Hepatocyte (in vitro differentiated cells): ENCODE results near the gene RREB1. TPM values are rescaled to one million over a fixed set of nuclear protein-coding genes. Genes with fewer than 3 reads are reported as not detected.

Experiments used
- DNase-seq: peaks from one replicate; pipeline ENCODE4 v3.0.0-alpha.2; 2016; ENCODE audit warnings: low spot score
- H2AFZ ChIP-seq: fragments of 200-600 bp; sonication (generic); 2 replicates; pipeline ENCODE4 v1.6.0; 2016; ENCODE audit warnings: antibody characterized with exemption, mild to moderate bottlenecking
- H3K27ac ChIP-seq: fragments of 200-600 bp; sonication (generic); 2 replicates; pipeline ENCODE4 v1.5.1; 2016; ENCODE audit warnings: mild to moderate bottlenecking
- H3K27me3 ChIP-seq: fragments of 200-600 bp; sonication (generic); 2 replicates; pipeline ENCODE4 v1.6.1; 2016
- H3K36me3 ChIP-seq: fragments of 200-600 bp; sonication (generic); replicated peaks from 2 replicates; pipeline ENCODE4 v1.5.1; 2016; ENCODE audit warnings: low read depth; ENCODE audit not compliant: insufficient read depth
- H3K4me1 ChIP-seq: fragments of 200-600 bp; sonication (generic); 2 replicates; pipeline ENCODE4 v1.5.1; 2016; ENCODE audit warnings: mild to moderate bottlenecking, moderate library complexity; ENCODE audit not compliant: insufficient read depth
- H3K4me2 ChIP-seq: fragments of 200-600 bp; sonication (generic); 2 replicates; pipeline ENCODE4 v1.6.0; 2016
- H3K4me3 ChIP-seq: fragments of 200-600 bp; sonication (generic); 2 replicates; pipeline ENCODE4 v1.5.1; 2016; ENCODE audit warnings: mild to moderate bottlenecking
- H3K79me2 ChIP-seq: fragments of 200-600 bp; sonication (generic); 2 replicates; pipeline ENCODE4 v1.6.0; 2017; ENCODE audit warnings: mild to moderate bottlenecking
- H3K9me2 ChIP-seq: fragments of 200-600 bp; sonication (generic); replicated peaks from 2 replicates; pipeline ENCODE4 v1.6.0; 2017; ENCODE audit warnings: mild to moderate bottlenecking; ENCODE audit not compliant: insufficient read depth
- H3K9me3 ChIP-seq: fragments of 200-600 bp; sonication (generic); 2 replicates; pipeline ENCODE4 v1.5.1; 2016; ENCODE audit warnings: low read depth, mild to moderate bottlenecking
- H4K20me1 ChIP-seq: fragments of 200-600 bp; sonication (generic); 2 replicates; pipeline ENCODE4 v1.6.0; 2016; ENCODE audit warnings: mild to moderate bottlenecking; ENCODE audit not compliant: insufficient read depth, poor library complexity, severe bottlenecking
- EZH2 ChIP-seq: fragments of 200-600 bp; sonication (generic); IDR thresholded peaks from 2 replicates; pipeline ENCODE4 v1.6.1; 2016; ENCODE audit warnings: antibody characterized with exemption, mild to moderate bottlenecking, borderline replicate concordance
- EZH2phosphoT487 ChIP-seq: fragments of 200-600 bp; sonication (generic); IDR thresholded peaks from one replicate; pipeline ENCODE4 v1.6.1; 2018; ENCODE audit warnings: antibody characterized with exemption, mild to moderate bottlenecking, low read depth, moderate library complexity; ENCODE audit not compliant: unreplicated experiment, severe bottlenecking
- WGBS: methylation state at CpG from one replicate; pipeline ENCODE4 v1.1.6; 2016; ENCODE audit warnings: low lambda C conversion rate; ENCODE audit errors: missing lambda C conversion rate; 5-methylcytosine and 5-hydroxymethylcytosine counted together
- polyA plus RNA-seq: library from polyadenylated mRNA; unstranded; fragments of >200 nt; fragmentation: Nextera tagmentation; extraction: Ambion mirVana; gene quantifications from 2 replicates; pipeline ENCODE4 v1.2.1, GENCODE V29; 2016
- total RNA-seq: library from RNA; depleted of rRNA; stranded (reverse); fragments of >200 nt; gene quantifications from 2 replicates; pipeline ENCODE4 v1.2.3, GENCODE V29; 2014
- TF ChIP-seq, protein P1 (sequence below): fragments of 200-600 bp; sonication (generic); IDR thresholded peaks from 2 replicates; pipeline ENCODE4 v1.5.1; 2016; ENCODE audit warnings: antibody characterized with exemption, mild to moderate bottlenecking; ENCODE audit not compliant: poor library complexity

Gene RREB1
- total and polyA plus RNA-seq, 2 experiments from 2014 or later, result 15.2 to 28.7 TPM

DNA sequence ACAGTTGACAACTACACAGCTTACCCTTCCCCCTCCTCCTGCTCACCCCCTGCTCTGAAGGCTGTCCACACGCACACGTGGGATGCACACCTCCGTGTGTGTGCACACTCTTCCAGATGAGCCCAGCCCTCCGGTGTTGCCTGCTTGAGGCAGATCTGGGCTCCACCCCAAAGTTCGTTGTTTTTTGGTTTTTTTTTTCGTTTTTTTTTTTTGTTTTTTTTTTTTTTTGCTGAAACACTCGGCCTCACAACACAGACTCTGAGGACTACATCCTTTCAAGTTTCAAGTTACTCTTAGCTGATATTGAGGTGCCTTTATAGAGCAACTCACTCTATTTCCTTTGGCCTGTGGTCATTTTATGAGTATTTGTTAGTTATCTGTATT is 88.2 kb downstream of the RREB1 start:
- no peaks in the 10 kb centered on the region for H3K27me3 ChIP-seq
- DNase-seq, result no peak
- WGBS, result 51% methylated on average over 7 of the region's 7 CpGs
- no peaks in the 10 kb centered on the region for H3K36me3 ChIP-seq
- H3K4me1 ChIP-seq, result peaks cover 10% of the 10 kb centered on the region
- H3K4me3 ChIP-seq, result no peak overlapping the region
- TF ChIP-seq, protein P1, sequence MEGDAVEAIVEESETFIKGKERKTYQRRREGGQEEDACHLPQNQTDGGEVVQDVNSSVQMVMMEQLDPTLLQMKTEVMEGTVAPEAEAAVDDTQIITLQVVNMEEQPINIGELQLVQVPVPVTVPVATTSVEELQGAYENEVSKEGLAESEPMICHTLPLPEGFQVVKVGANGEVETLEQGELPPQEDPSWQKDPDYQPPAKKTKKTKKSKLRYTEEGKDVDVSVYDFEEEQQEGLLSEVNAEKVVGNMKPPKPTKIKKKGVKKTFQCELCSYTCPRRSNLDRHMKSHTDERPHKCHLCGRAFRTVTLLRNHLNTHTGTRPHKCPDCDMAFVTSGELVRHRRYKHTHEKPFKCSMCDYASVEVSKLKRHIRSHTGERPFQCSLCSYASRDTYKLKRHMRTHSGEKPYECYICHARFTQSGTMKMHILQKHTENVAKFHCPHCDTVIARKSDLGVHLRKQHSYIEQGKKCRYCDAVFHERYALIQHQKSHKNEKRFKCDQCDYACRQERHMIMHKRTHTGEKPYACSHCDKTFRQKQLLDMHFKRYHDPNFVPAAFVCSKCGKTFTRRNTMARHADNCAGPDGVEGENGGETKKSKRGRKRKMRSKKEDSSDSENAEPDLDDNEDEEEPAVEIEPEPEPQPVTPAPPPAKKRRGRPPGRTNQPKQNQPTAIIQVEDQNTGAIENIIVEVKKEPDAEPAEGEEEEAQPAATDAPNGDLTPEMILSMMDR, result no peak
- TF ChIP-seq EZH2phosphoT487 (no peak), EZH2 (no peak)
- H3K9me2 ChIP-seq, result no peaks in the 10 kb centered on the region
- H4K20me1 ChIP-seq, result no peaks in the 10 kb centered on the region
- no peak overlapping the region for H3K27ac ChIP-seq
- H2AFZ ChIP-seq, result no peak overlapping the region
- H3K9me3 ChIP-seq, result no peaks in the 10 kb centered on the region
- H3K79me2 ChIP-seq, result peaks cover 53% of the 10 kb centered on the region
- no peak overlapping the region for H3K4me2 ChIP-seq

DNA sequence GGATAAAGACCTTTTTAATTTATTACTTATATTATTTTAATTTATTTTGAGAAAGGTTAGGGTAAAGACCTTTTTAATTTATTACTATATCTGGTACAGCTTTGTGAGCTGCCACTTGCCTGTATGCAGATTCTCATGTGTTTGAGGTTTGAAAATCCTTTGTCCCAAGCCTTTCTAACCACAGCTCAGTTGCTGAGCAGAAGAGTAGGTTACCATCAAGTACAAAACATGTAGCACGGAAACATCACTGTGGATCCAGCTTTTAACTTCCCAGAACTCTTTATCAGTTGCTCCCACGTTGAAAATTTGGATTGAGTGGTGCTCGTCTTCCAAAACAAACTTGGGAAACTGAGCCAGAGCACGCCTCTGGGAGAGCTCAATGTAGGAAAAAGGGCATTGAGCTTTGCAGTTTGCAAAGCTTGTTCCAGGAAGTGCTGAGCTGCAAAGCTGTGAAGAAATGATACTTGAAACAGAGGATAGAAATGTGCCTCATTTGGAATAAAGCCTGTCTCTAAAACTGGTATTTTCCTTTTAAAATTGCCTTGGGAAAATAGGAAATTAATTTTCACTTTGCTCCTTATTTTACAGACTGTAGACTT is 89.0 kb downstream of the RREB1 start:
- Histone ChIP-seq H3K9me3 (no peaks in the 10 kb centered on the region), H3K27me3 (no peaks in the 10 kb centered on the region), H3K36me3 (no peaks in the 10 kb centered on the region), H3K4me2 (no peak overlapping the region), H3K79me2 (peaks cover 51% of the 10 kb centered on the region), H3K9me2 (no peaks in the 10 kb centered on the region), H3K4me1 (peaks cover 10% of the 10 kb centered on the region), H3K27ac (no peak overlapping the region), H3K4me3 (no peak overlapping the region), H4K20me1 (peaks cover under 1% of the 10 kb centered on the region), H2AFZ (no peak overlapping the region)
- 91% methylated on average over 4 of the region's 4 CpGs for WGBS
- TF ChIP-seq, protein P1, result no peak
- TF ChIP-seq EZH2phosphoT487 (no peak), EZH2 (no peak)
- no peak for DNase-seq

DNA sequence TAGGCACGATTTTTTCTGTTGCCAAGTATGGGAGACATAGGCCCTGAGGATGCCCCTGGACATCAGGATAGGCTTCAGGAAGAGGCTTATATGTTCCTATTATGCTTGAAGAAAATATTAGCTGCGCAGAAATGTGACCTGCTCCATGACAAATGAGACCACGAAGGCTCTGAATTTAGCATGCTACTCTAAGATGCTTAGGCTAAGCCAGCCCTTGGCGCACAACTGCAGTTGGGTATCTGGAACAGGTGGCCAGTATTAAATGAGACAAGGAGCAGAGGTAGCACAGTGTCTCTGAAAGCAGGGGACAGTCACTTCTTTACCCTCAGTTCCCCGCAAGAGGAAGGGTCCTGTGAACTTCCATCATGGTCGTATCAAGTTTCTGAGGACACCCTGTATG is 90.0 kb downstream of the RREB1 start:
- peaks cover 4% of the 10 kb centered on the region for H4K20me1 ChIP-seq
- peaks cover 10% of the 10 kb centered on the region for H3K4me1 ChIP-seq
- no peak overlapping the region for H3K27ac ChIP-seq
- H3K9me3 ChIP-seq, result no peaks in the 10 kb centered on the region
- DNase-seq, result no peak
- no peak for TF ChIP-seq EZH2
- TF ChIP-seq, protein P1, result no peak
- no peak for TF ChIP-seq EZH2phosphoT487
- H2AFZ ChIP-seq, result no peak overlapping the region
- peaks cover 53% of the 10 kb centered on the region for H3K79me2 ChIP-seq
- no peaks in the 10 kb centered on the region for H3K36me3 ChIP-seq
- WGBS, result 93% methylated on average over 6 of the region's 6 CpGs
- H3K4me2 ChIP-seq, result no peak overlapping the region
- no peaks in the 10 kb centered on the region for H3K27me3 ChIP-seq
- no peak overlapping the region for H3K4me3 ChIP-seq
- no peaks in the 10 kb centered on the region for H3K9me2 ChIP-seq
